ENCODE results near the gene ISLR.

- TF ChIP-seq POLR2AphosphoS5 (IDR thresholded peaks at IDR 0.05; ENCODE audit: low read depth, low read length), result no peak
- no peak for TF ChIP-seq REST (IDR thresholded peaks at IDR 0.05; ENCODE audit: insufficient read depth in 1 of 2, low read depth in 2 of 2, low read length in 2 of 2)
Observed at GRCh38 chr15:74214324-74215021, 41.0 kb downstream of the ISLR start.
